OCI-LY7 (cell line): ENCODE data around the gene PHLDB1.

Source experiments
- EZH2phosphoT487 ChIP-seq: fragments of 200-600 bp; sonication (generic); IDR thresholded peaks from 2 replicates; pipeline ENCODE4 v1.6.1; 2018; ENCODE audit warnings: low read depth, borderline replicate concordance, mild to moderate bottlenecking, mixed run types, antibody characterized with exemption, low read length, moderate library complexity, mixed read lengths
- TF ChIP-seq, protein P1 (sequence below): fragments of 200-600 bp; sonication (generic); conservative IDR thresholded peaks from 2 replicates; pipeline ENCODE4 v1.5.1; 2014; ENCODE audit warnings: mild to moderate bottlenecking, antibody characterized with exemption, low read length, moderate library complexity, mixed read lengths

DNA sequence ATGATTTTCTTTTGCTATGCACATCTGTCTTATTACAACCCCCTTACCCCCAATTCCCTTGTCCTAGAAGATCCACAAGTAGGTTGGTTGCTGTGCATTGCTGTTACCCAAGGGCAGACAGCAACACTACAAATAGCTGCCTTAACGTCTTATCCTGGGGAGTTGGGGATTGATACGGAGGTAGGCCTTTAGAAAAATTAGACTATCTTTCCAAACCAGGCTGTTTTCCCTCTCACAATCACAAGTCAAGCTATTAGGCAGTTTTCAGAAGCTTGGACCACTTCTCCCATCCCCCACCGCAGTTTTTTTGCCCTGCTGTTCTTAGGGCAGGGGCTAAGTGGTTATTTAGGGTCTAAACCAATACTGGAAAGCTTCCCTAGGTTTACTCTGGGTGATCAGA, 2.8 kb upstream of the PHLDB1 start:
- TF ChIP-seq, protein P1, sequence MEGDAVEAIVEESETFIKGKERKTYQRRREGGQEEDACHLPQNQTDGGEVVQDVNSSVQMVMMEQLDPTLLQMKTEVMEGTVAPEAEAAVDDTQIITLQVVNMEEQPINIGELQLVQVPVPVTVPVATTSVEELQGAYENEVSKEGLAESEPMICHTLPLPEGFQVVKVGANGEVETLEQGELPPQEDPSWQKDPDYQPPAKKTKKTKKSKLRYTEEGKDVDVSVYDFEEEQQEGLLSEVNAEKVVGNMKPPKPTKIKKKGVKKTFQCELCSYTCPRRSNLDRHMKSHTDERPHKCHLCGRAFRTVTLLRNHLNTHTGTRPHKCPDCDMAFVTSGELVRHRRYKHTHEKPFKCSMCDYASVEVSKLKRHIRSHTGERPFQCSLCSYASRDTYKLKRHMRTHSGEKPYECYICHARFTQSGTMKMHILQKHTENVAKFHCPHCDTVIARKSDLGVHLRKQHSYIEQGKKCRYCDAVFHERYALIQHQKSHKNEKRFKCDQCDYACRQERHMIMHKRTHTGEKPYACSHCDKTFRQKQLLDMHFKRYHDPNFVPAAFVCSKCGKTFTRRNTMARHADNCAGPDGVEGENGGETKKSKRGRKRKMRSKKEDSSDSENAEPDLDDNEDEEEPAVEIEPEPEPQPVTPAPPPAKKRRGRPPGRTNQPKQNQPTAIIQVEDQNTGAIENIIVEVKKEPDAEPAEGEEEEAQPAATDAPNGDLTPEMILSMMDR: no peak
- TF ChIP-seq EZH2phosphoT487: no peak
